Upper lobe of left lung (tissue), 6 donors: ENCODE results near the gene MECP2. TPM values are rescaled to one million over a fixed set of nuclear protein-coding genes. Genes with fewer than 3 reads are reported as not detected.

Experiments
- ATAC-seq, 2 donors: fragments of 200-7000 bp; cut with Tn5 transposase; one replicate each; pipeline ENCODE4 v1.9.1; 2022; ENCODE audit warnings: mild to moderate bottlenecking in 2 of 2, moderate library complexity in 2 of 2; ENCODE audit not compliant: low FRiP score in 2 of 2
- DNase-seq, 2 donors: peaks; one replicate each; pipeline ENCODE4 v3.0.0-alpha.2; 2019 to 2020
- H3K27ac ChIP-seq, 4 donors: fragments of 200-600 bp; sonication (generic); one replicate each; pipeline ENCODE4 v1.5.1; 2016 to 2019
- H3K27me3 ChIP-seq, 4 donors: fragments of 200-600 bp; sonication (generic); one replicate each; pipeline ENCODE4 v1.5.1; 2017 to 2019
- H3K36me3 ChIP-seq, 4 donors: fragments of 200-600 bp; sonication (generic); one replicate each; pipeline ENCODE4 v1.5.1; 2016 to 2019
- H3K4me1 ChIP-seq, 4 donors: fragments of 200-600 bp; sonication (generic); one replicate each; pipeline ENCODE4 v1.5.1; 2018 to 2019
- H3K4me3 ChIP-seq, 4 donors: fragments of 200-600 bp; sonication (generic); one replicate each; pipeline ENCODE4 v1.5.1; 2017 to 2019; ENCODE audit warnings: mild to moderate bottlenecking in 2 of 4, moderate library complexity in 1 of 4
- H3K9me3 ChIP-seq, 4 donors: fragments of 200-600 bp; sonication (generic); one replicate each; pipeline ENCODE4 v1.5.1; 2018 to 2019
- EP300 ChIP-seq, 4 donors: sonication (generic); formaldehyde crosslinking; IDR thresholded peaks; one replicate each; pipeline ENCODE4 v1.5.1; 2017; ENCODE audit warnings: antibody characterized with exemption in 4 of 4, control low read depth in 2 of 4
- POLR2A ChIP-seq, 4 donors: fragments of 450-650 bp; IDR thresholded peaks; one replicate each; pipeline ENCODE4 v1.5.1; 2016 to 2017; ENCODE audit warnings: antibody characterized with exemption in 4 of 4, mild to moderate bottlenecking in 2 of 4
- POLR2AphosphoS5 ChIP-seq, 2 donors: sonication (generic); formaldehyde crosslinking; IDR thresholded peaks; one replicate each; pipeline ENCODE4 v1.5.1; 2017; ENCODE audit warnings: antibody characterized with exemption in 2 of 2
- WGBS, 2 donors: methylation state at CpG; one replicate each; pipeline ENCODE4 v1.1.5; 2017 to 2018; 5-methylcytosine and 5-hydroxymethylcytosine counted together
- total RNA-seq, 6 donors: library from RNA; depleted of rRNA in 4 of 6; stranded (reverse); fragments of >200 nt in 4 of 6; gene quantifications; one replicate each; pipeline versions ENCODE4 v1.1.0 to v1.2.1, GENCODE V29; 2016 to 2021
- TF ChIP-seq, protein P1 (sequence below), 6 experiments: fragments of 450-650 bp in 4 of 6; fragments of 200-600 bp in 2 of 6; sonication (generic) in 2 of 6; IDR thresholded peaks; one replicate each; pipeline ENCODE4 v1.5.1; 2016 to 2019; ENCODE audit warnings: antibody characterized with exemption in 6 of 6
- donor health status: DM: no; HTN: no; CAD: no; lungs with moderate emphysema.
- donor health status: DM: no; HTN: yes; CAD: no; lungs with severe emphysema.

Gene MECP2
- total RNA-seq, 6 donors from 2014 or later = 43.3 to 110 (median 59.3) TPM

- WGBS, 2 donors = 62% methylated on average over 9 of the region's 9 CpGs; no CpG with 5 or more reads in 1 of the 2 donors
- Histone ChIP-seq H3K4me1 (peaks cover 0 to 29% (median 7%) of the 10 kb centered on the region in 4 donors), H3K27me3 (no peaks in the 10 kb centered on the region), H3K9me3 (no peaks in the 10 kb centered on the region), H3K36me3 (peaks cover 0 to 21% (median 5%) of the 10 kb centered on the region in 4 donors), H3K4me3 (peak overlapping the region in 3 of 4 donors; percentile 63 to 72 (median 67)), H3K27ac (peak overlapping the region; percentile 85 to 95 (median 91))
- no peak for TF ChIP-seq EP300 (IDR thresholded peaks at IDR 0.05)
- no peak for TF ChIP-seq POLR2AphosphoS5 (IDR thresholded peaks at IDR 0.05)
- TF ChIP-seq, protein P1, sequence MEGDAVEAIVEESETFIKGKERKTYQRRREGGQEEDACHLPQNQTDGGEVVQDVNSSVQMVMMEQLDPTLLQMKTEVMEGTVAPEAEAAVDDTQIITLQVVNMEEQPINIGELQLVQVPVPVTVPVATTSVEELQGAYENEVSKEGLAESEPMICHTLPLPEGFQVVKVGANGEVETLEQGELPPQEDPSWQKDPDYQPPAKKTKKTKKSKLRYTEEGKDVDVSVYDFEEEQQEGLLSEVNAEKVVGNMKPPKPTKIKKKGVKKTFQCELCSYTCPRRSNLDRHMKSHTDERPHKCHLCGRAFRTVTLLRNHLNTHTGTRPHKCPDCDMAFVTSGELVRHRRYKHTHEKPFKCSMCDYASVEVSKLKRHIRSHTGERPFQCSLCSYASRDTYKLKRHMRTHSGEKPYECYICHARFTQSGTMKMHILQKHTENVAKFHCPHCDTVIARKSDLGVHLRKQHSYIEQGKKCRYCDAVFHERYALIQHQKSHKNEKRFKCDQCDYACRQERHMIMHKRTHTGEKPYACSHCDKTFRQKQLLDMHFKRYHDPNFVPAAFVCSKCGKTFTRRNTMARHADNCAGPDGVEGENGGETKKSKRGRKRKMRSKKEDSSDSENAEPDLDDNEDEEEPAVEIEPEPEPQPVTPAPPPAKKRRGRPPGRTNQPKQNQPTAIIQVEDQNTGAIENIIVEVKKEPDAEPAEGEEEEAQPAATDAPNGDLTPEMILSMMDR (IDR thresholded peaks at IDR 0.05) = no peak
- no peak for TF ChIP-seq POLR2A (IDR thresholded peaks at IDR 0.05)
- ATAC-seq (peak in 1 of 2 donors; percentile 37), DNase-seq (no peak)
Measured at GRCh38 chrX:154020536-154021115, 76.9 kb downstream of the MECP2 start.

DNA sequence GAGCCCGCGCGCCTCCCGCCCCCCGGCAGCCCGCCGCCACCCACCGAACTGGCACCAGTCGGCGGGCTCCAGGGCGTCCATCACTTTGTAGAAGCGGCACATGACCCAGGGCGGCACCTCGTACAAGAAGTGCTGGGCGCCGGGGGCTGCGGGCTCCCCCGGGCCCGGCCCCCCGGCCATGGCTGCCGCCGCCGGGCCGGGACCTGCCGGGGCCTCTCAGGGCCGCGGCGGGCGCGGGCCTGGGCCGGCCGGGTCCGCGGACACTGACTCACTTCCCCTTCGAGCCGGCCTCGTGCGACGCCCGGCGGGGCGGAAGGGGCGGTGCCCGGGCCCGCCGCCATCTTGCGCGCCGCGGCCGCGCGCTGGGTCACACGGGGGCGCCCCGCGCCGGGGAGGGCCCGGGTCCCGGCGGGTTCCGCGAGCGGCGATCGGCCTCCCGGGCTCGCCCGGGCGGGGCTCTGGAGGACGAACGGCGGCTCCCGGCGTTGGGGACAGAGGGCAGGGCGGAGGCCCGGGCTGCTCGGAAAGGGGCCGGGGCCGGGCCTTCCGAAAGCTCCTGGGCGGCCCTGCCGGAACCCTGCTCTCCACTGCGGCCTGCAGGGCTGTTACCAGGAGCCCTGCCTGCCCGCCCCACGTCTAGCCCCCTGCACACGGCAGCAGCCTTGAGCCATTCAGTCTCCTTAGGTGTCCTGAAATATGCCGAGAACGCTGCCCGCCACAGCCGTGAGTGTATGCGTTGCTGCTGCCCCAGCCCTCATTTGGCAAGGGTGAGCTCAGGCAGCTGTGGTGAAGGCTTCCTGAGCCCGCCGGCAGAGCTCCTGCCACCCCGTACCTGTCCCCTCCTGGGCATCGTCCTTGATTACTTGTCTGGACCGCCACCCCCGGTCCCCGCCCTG is 77.6 kb downstream of the MECP2 start, which contains the start of gene IRAK1:
TSS of gene IRAK1 (minus strand) at position 270 of the 896 bp plus-strand sequence. CDS start at position 180, 90 bp downstream.
- Histone ChIP-seq H3K4me3 (peak within 1 kb of the TSS; percentile 34 to 72 (median 65)), H3K9me3 (no peaks in the 10 kb centered on the region), H3K27me3 (no peaks in the 10 kb centered on the region), H3K27ac (peak within 1 kb of the TSS; percentile 85 to 95 (median 91)), H3K4me1 (peaks cover 0 to 29% (median 7%) of the 10 kb centered on the region in 4 donors), H3K36me3 (peaks cover 0 to 29% (median 8%) of the 10 kb centered on the region in 4 donors)
- ATAC-seq (peak; percentile 45 to 92), DNase-seq (peak; percentile 59 to 94)
- TF ChIP-seq, protein P1 (IDR thresholded peaks at IDR 0.05) = peak in 1 of 6 experiments; percentile 41
- no peak for TF ChIP-seq EP300 (IDR thresholded peaks at IDR 0.05)
- TF ChIP-seq POLR2A (IDR thresholded peaks at IDR 0.05) = no peak
- no peak for TF ChIP-seq POLR2AphosphoS5 (IDR thresholded peaks at IDR 0.05)
- WGBS, 2 donors = 43% methylated on average over 30 of the region's 99 CpGs; no CpG with 5 or more reads in 1 of the 2 donors

- H3K27me3 ChIP-seq = no peaks in the 10 kb centered on the region
- peak overlapping the region; percentile 34 to 72 (median 65) for H3K4me3 ChIP-seq
- WGBS, 2 donors = 0 to 48% methylated on average over 2 to 28 of the region's 45 CpGs
- H3K36me3 ChIP-seq = peaks cover 0 to 31% (median 8%) of the 10 kb centered on the region in 4 donors
- TF ChIP-seq, protein P1 (IDR thresholded peaks at IDR 0.05) = no peak
- TF ChIP-seq POLR2AphosphoS5 (IDR thresholded peaks at IDR 0.05) = no peak
- no peak for TF ChIP-seq EP300 (IDR thresholded peaks at IDR 0.05)
- no peak for TF ChIP-seq POLR2A (IDR thresholded peaks at IDR 0.05)
- DNase-seq (peak in 1 of 2 donors; percentile 81), ATAC-seq (no peak)
- H3K4me1 ChIP-seq = peaks cover 0 to 29% (median 7%) of the 10 kb centered on the region in 4 donors
- H3K27ac ChIP-seq = peak overlapping the region; percentile 69 to 95 (median 86)
- H3K9me3 ChIP-seq = no peaks in the 10 kb centered on the region
Measured at GRCh38 chrX:154019061-154019621, 78.4 kb downstream of the MECP2 start.

GRCh38 chrX:154018518-154019060 is 78.9 kb downstream of the MECP2 start:
- Histone ChIP-seq H3K27me3 (no peaks in the 10 kb centered on the region), H3K4me1 (peaks cover 0 to 32% (median 10%) of the 10 kb centered on the region in 4 donors), H3K9me3 (no peaks in the 10 kb centered on the region), H3K36me3 (peaks cover 0 to 31% (median 8%) of the 10 kb centered on the region in 4 donors), H3K27ac (peak overlapping the region; percentile 69 to 95 (median 86)), H3K4me3 (peak overlapping the region; percentile 34 to 72 (median 65))
- ATAC-seq (no peak), DNase-seq (no peak)
- TF ChIP-seq EP300 (IDR thresholded peaks at IDR 0.05) (no peak), POLR2AphosphoS5 (IDR thresholded peaks at IDR 0.05) (no peak), POLR2A (IDR thresholded peaks at IDR 0.05) (no peak)
- TF ChIP-seq, protein P1 (IDR thresholded peaks at IDR 0.05) = no peak
- WGBS, 2 donors = 82% methylated on average over 14 of the region's 15 CpGs; no CpG with 5 or more reads in 1 of the 2 donors
